ENCODE results near the gene FAM120AOS.

The FAM120AOS gene

DNA sequence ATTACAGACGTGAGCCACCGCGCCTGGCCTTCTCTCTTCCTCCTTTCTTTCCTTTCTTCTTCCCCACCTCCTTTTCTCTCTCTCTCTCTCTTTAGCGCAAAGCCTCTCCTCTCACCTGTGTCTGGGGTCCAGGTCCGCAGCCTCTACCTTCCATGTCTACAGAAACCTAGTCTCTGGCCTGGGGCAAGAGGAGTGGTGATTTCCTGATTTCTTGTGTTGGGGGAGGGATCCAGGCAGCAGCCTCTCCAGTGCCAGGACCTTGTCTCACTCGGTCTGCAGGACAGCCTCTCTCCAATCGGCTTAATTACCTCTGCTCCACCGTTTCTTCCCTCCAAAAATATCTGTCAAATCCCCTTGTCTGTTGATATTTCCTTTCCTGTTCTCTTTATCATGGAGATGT, 18.0 kb downstream of the FAM120AOS start:
- no peak overlapping the region for H3K4me3 ChIP-seq (ENCODE audit: low read depth, low read length)

GRCh38 chr9:93434056-93434455, 19.3 kb downstream of the FAM120AOS start:
- Histone ChIP-seq H3K27me3 (ENCODE audit: control insufficient read depth, insufficient read depth, low read length) (no peaks in the 10 kb centered on the region), H3K4me1 (ENCODE audit: control insufficient read depth, insufficient read depth, low read length) (no peaks in the 10 kb centered on the region), H3K4me3 (ENCODE audit: low read depth, low read length) (no peak overlapping the region), H3K9ac (ENCODE audit: low read depth, low read length) (no peak overlapping the region), H3K9me3 (ENCODE audit: control insufficient read depth, insufficient read depth, low read length) (no peaks in the 10 kb centered on the region), H3K36me3 (ENCODE audit: control insufficient read depth, insufficient read depth, low read length) (no peaks in the 10 kb centered on the region)

More for the DNA sequence above, 18.0 kb downstream of the FAM120AOS start:
- H3K4me1 ChIP-seq (ENCODE audit: control insufficient read depth, insufficient read depth, low read length): no peaks in the 10 kb centered on the region
- H3K9me3 ChIP-seq (ENCODE audit: control insufficient read depth, insufficient read depth, low read length): no peaks in the 10 kb centered on the region
- no peaks in the 10 kb centered on the region for H3K36me3 ChIP-seq (ENCODE audit: control insufficient read depth, insufficient read depth, low read length)
- H3K9ac ChIP-seq (ENCODE audit: low read depth, low read length): no peak overlapping the region
- no peaks in the 10 kb centered on the region for H3K27me3 ChIP-seq (ENCODE audit: control insufficient read depth, insufficient read depth, low read length)

DNA sequence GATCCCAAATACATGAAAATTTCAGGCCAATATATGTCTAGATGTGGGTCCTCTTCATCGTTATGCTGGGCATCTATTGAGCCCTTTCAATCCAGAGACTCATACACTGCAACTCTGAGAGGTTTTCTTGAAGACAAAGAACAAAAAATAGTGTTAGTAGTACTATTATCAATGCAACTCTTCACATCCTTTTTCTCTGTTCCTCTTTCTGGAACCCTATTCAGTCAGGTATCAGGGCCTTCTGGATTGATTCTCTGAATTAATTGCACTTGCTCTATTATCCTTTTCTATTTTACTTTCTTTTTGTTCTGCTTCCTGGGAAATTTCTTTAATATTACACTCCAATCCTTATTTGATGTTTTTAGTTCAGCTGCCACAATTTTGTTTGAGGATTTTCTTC, 20.4 kb downstream of the FAM120AOS start:
- Histone ChIP-seq H3K4me3 (ENCODE audit: low read depth, low read length) (no peak overlapping the region), H3K27me3 (ENCODE audit: control insufficient read depth, insufficient read depth, low read length) (no peaks in the 10 kb centered on the region), H3K4me1 (ENCODE audit: control insufficient read depth, insufficient read depth, low read length) (no peaks in the 10 kb centered on the region), H3K36me3 (ENCODE audit: control insufficient read depth, insufficient read depth, low read length) (no peaks in the 10 kb centered on the region), H3K9me3 (ENCODE audit: control insufficient read depth, insufficient read depth, low read length) (no peaks in the 10 kb centered on the region), H3K9ac (ENCODE audit: low read depth, low read length) (no peak overlapping the region)

GRCh38 chr9:93431539-93432105, 21.8 kb downstream of the FAM120AOS start:
- no peaks in the 10 kb centered on the region for H3K36me3 ChIP-seq (ENCODE audit: control insufficient read depth, insufficient read depth, low read length)
- no peak overlapping the region for H3K9ac ChIP-seq (ENCODE audit: low read depth, low read length)
- no peaks in the 10 kb centered on the region for H3K9me3 ChIP-seq (ENCODE audit: control insufficient read depth, insufficient read depth, low read length)
- H3K4me3 ChIP-seq (ENCODE audit: low read depth, low read length): no peak overlapping the region
- H3K27me3 ChIP-seq (ENCODE audit: control insufficient read depth, insufficient read depth, low read length): no peaks in the 10 kb centered on the region
- no peaks in the 10 kb centered on the region for H3K4me1 ChIP-seq (ENCODE audit: control insufficient read depth, insufficient read depth, low read length)

DNA sequence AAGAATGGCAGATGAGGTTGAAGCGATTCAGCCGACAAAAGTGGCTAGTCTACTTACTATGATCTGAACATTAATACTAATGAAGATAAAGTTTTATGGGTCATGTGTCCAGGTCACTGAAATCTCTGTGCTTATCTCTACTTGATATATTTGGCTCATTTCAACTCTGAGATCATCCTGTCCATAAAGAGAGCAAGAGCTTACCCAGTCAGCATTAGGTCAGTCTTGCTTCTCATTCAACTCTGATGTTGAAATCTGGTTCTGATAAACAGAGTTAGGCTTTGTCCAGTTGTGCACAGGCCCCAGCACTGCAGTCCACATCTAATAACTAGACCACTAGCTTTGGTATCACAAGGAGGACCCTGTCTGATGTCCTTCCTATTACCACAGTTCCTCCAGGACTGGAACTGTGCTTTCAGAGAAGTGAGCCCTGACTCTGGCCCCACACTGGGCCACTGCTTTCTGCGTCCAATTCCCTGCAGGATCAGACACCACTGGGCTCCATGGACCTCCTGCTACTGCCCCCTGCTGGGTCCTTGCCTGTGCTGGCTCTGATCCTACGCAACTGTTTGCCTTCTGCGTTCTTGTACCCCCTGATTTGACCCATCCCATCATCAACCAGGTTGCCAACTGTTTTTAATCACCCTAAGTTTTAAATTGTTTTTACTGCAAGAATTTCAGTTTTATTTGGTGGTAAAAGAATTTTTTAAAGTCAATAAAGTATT, 25.6 kb downstream of the FAM120AOS start:
- no peaks in the 10 kb centered on the region for H3K27me3 ChIP-seq (ENCODE audit: control insufficient read depth, insufficient read depth, low read length)
- peaks cover 3% of the 10 kb centered on the region for H3K9me3 ChIP-seq (ENCODE audit: control insufficient read depth, insufficient read depth, low read length)
- H3K4me1 ChIP-seq (ENCODE audit: control insufficient read depth, insufficient read depth, low read length): no peaks in the 10 kb centered on the region
- no peak overlapping the region for H3K4me3 ChIP-seq (ENCODE audit: low read depth, low read length)
- no peaks in the 10 kb centered on the region for H3K36me3 ChIP-seq (ENCODE audit: control insufficient read depth, insufficient read depth, low read length)
- no peak overlapping the region for H3K9ac ChIP-seq (ENCODE audit: low read depth, low read length)

- no peak overlapping the region for H3K4me3 ChIP-seq (ENCODE audit: low read depth, low read length)
- H3K36me3 ChIP-seq (ENCODE audit: control insufficient read depth, insufficient read depth, low read length): no peaks in the 10 kb centered on the region
- H3K27me3 ChIP-seq (ENCODE audit: control insufficient read depth, insufficient read depth, low read length): no peaks in the 10 kb centered on the region
- H3K9ac ChIP-seq (ENCODE audit: low read depth, low read length): no peak overlapping the region
- H3K4me1 ChIP-seq (ENCODE audit: control insufficient read depth, insufficient read depth, low read length): no peaks in the 10 kb centered on the region
- peaks cover 3% of the 10 kb centered on the region for H3K9me3 ChIP-seq (ENCODE audit: control insufficient read depth, insufficient read depth, low read length)
These were observed 30.3 kb downstream of the FAM120AOS start for GRCh38 chr9:93422977-93423616.

DNA sequence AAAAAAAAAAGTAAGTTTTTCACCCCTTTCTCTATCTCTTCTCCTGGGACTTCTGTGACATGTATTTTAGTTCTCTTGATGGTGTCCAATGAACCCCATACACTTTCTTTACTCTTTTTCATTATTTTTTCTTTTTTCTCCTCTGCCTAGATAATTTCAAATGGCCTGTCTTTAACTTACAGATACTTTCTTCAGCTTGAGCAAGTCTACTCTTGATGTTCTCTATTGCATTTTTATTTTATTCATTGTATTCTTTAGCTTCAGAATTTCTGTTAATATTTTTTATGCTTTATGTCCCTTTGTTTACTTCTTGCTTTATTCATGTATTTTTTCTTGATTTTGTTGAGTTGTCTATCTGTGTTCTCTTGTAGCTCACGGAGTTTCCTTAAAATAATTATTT, 34.4 kb downstream of the FAM120AOS start:
- Histone ChIP-seq H3K9me3 (ENCODE audit: control insufficient read depth, insufficient read depth, low read length) (no peaks in the 10 kb centered on the region), H3K4me3 (ENCODE audit: low read depth, low read length) (no peak overlapping the region), H3K27me3 (ENCODE audit: control insufficient read depth, insufficient read depth, low read length) (no peaks in the 10 kb centered on the region), H3K36me3 (ENCODE audit: control insufficient read depth, insufficient read depth, low read length) (no peaks in the 10 kb centered on the region), H3K4me1 (ENCODE audit: control insufficient read depth, insufficient read depth, low read length) (no peaks in the 10 kb centered on the region), H3K9ac (ENCODE audit: low read depth, low read length) (no peak overlapping the region)

DNA sequence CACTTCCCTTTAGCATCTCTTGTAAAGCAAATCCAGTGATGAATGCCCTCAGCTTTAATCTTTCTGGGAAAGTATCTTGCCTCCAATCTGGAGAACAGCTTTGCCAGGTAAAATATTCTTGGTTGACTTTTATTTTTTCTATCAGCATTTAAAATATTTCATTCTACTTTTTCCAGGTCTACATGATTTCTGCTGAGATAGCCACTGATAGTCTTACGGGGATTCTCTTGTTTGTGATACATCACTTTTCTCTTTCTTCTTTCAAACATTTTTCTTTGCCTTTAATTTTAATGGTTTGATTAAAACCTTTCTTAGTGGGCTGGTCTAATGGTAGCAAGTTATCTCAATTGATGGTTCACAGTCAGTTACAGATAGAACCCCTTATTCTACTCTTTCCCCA, 35.8 kb downstream of the FAM120AOS start:
- Histone ChIP-seq H3K9me3 (ENCODE audit: control insufficient read depth, insufficient read depth, low read length) (no peaks in the 10 kb centered on the region), H3K9ac (ENCODE audit: low read depth, low read length) (no peak overlapping the region), H3K27me3 (ENCODE audit: control insufficient read depth, insufficient read depth, low read length) (no peaks in the 10 kb centered on the region), H3K4me1 (ENCODE audit: control insufficient read depth, insufficient read depth, low read length) (no peaks in the 10 kb centered on the region), H3K36me3 (ENCODE audit: control insufficient read depth, insufficient read depth, low read length) (no peaks in the 10 kb centered on the region), H3K4me3 (ENCODE audit: low read depth, low read length) (no peak overlapping the region)

- Histone ChIP-seq H3K4me1 (ENCODE audit: control insufficient read depth, insufficient read depth, low read length) (no peaks in the 10 kb centered on the region), H3K27me3 (ENCODE audit: control insufficient read depth, insufficient read depth, low read length) (no peaks in the 10 kb centered on the region), H3K4me3 (ENCODE audit: low read depth, low read length) (no peak overlapping the region), H3K9me3 (ENCODE audit: control insufficient read depth, insufficient read depth, low read length) (no peaks in the 10 kb centered on the region), H3K9ac (ENCODE audit: low read depth, low read length) (no peak overlapping the region), H3K36me3 (ENCODE audit: control insufficient read depth, insufficient read depth, low read length) (no peaks in the 10 kb centered on the region)
These were observed 36.7 kb downstream of the FAM120AOS start for GRCh38 chr9:93416530-93417235.

- H3K9me3 ChIP-seq (ENCODE audit: control insufficient read depth, insufficient read depth, low read length): no peaks in the 10 kb centered on the region
- no peaks in the 10 kb centered on the region for H3K36me3 ChIP-seq (ENCODE audit: control insufficient read depth, insufficient read depth, low read length)
These were observed 38.1 kb downstream of the FAM120AOS start for GRCh38 chr9:93415176-93415690.

GRCh38 chr9:93413530-93413929, 39.9 kb downstream of the FAM120AOS start:
- Histone ChIP-seq H3K4me1 (ENCODE audit: control insufficient read depth, insufficient read depth, low read length) (no peaks in the 10 kb centered on the region), H3K27me3 (ENCODE audit: control insufficient read depth, insufficient read depth, low read length) (no peaks in the 10 kb centered on the region), H3K36me3 (ENCODE audit: control insufficient read depth, insufficient read depth, low read length) (no peaks in the 10 kb centered on the region), H3K9ac (ENCODE audit: low read depth, low read length) (no peak overlapping the region), H3K9me3 (ENCODE audit: control insufficient read depth, insufficient read depth, low read length) (no peaks in the 10 kb centered on the region), H3K4me3 (ENCODE audit: low read depth, low read length) (no peak overlapping the region)

More at GRCh38 chr9:93415176-93415690, 38.1 kb downstream of the FAM120AOS start:
- H3K4me1 ChIP-seq (ENCODE audit: control insufficient read depth, insufficient read depth, low read length): no peaks in the 10 kb centered on the region
- H3K4me3 ChIP-seq (ENCODE audit: low read depth, low read length): no peak overlapping the region
- H3K27me3 ChIP-seq (ENCODE audit: control insufficient read depth, insufficient read depth, low read length): no peaks in the 10 kb centered on the region
- no peak overlapping the region for H3K9ac ChIP-seq (ENCODE audit: low read depth, low read length)

Measured in iPS-15b (cell line).